B cell (primary cell): ENCODE results near the gene CLIP4. TPM values are rescaled to one million over a fixed set of nuclear protein-coding genes. Genes with fewer than 3 reads are reported as not detected.

Source experiments
- ATAC-seq: fragments of 200-7000 bp; cut with Tn5 transposase; one replicate; pipeline ENCODE4 v1.10.0; 2021; ENCODE audit warnings: low read depth, mild to moderate bottlenecking, moderate number of reproducible peaks, moderate library complexity
- CTCF ChIA-PET: fragments of 350-600 bp; sonication (Branson Sonifier 250); formaldehyde crosslinking; loops from one replicate; lab custom pipeline; 2021; ENCODE audit warnings: antibody characterized with exemption, inconsistent platforms; lab: Charles Lee
- POLR2A ChIA-PET: fragments of 350-600 bp; sonication (Branson Sonifier 250); formaldehyde crosslinking; loops from one replicate; lab custom pipeline; 2021; ENCODE audit warnings: antibody characterized with exemption; lab: Charles Lee
- DNase-seq: peaks from one replicate; pipeline ENCODE4 v3.0.0; 2013
- H2AFZ ChIP-seq: 2 replicates; pipeline ENCODE4 v1.6.1; 2012; ENCODE audit warnings: mild to moderate bottlenecking, low read depth, low read length; ENCODE audit not compliant: insufficient read depth, poor library complexity, severe bottlenecking
- H3K27ac ChIP-seq, 2 donors: 1 replicate in 1 of 2; 2 replicates in 1 of 2; pipeline ENCODE4 v1.5.1; 2012 to 2013; ENCODE audit warnings: low read length in 2 of 2, mild to moderate bottlenecking in 2 of 2, moderate library complexity in 1 of 2
- H3K27me3 ChIP-seq, 4 experiments: fragments of 200-600 bp in 1 of 4; sonication (generic) in 1 of 4; replicated peaks in 1 of 4; 1 replicate in 2 of 4; 2 replicates in 2 of 4; pipeline versions ENCODE4 v1.6.1 to v1.7.0; 2013 to 2016; ENCODE audit warnings: low read length in 3 of 4, mild to moderate bottlenecking in 2 of 4, mixed read lengths in 1 of 4, moderate library complexity in 1 of 4; ENCODE audit not compliant: insufficient read depth in 4 of 4, control insufficient read depth in 3 of 4; ENCODE audit errors: control extremely low read depth in 1 of 4
- H3K36me3 ChIP-seq, 2 experiments: replicated peaks in 1 of 2; 1 replicate in 1 of 2; 2 replicates in 1 of 2; pipeline versions ENCODE4 v1.6.1 to v1.7.1; 2013; ENCODE audit warnings: low read length in 1 of 2; ENCODE audit not compliant: insufficient read depth in 2 of 2, control insufficient read depth in 1 of 2; ENCODE audit errors: control extremely low read depth in 1 of 2, extremely low read depth in 1 of 2
- H3K4me1 ChIP-seq, 2 donors: fragments of 200-600 bp in 1 of 2; sonication (generic) in 1 of 2; 1 replicate in 1 of 2; 2 replicates in 1 of 2; pipeline versions ENCODE4 v1.5.1 to v1.6.1; 2013 to 2017; ENCODE audit warnings: low read length in 2 of 2; ENCODE audit not compliant: control insufficient read depth in 2 of 2, insufficient read depth in 2 of 2
- H3K4me2 ChIP-seq: replicated peaks from 2 replicates; pipeline ENCODE3; 2012; ENCODE audit warnings: mild to moderate bottlenecking, low read depth, low read length; ENCODE audit not compliant: poor library complexity, severe bottlenecking
- H3K4me3 ChIP-seq, 5 experiments: fragments of 200-600 bp in 1 of 5; sonication (generic) in 1 of 5; 1 replicate in 3 of 5; 2 replicates in 2 of 5; pipeline versions ENCODE4 v1.5.1 to v1.7.0; 2011 to 2016; ENCODE audit warnings: low read length in 4 of 5, mild to moderate bottlenecking in 4 of 5, low read depth in 2 of 5, control low read depth in 1 of 5, moderate library complexity in 1 of 5; ENCODE audit not compliant: insufficient read depth in 1 of 5; ENCODE audit errors: control extremely low read depth in 1 of 5, extremely low read depth in 1 of 5
- H3K79me2 ChIP-seq: fragments of 200-600 bp; sonication (generic); one replicate; pipeline ENCODE4 v1.6.0; 2016; ENCODE audit warnings: low read length; ENCODE audit not compliant: control insufficient read depth, insufficient read depth
- H3K9ac ChIP-seq: fragments of 200-600 bp; sonication (generic); 2 replicates; pipeline ENCODE4 v1.6.1; 2017; ENCODE audit warnings: mild to moderate bottlenecking, low read length, moderate library complexity
- H3K9me3 ChIP-seq, 3 donors: one replicate each; pipeline versions ENCODE4 v1.6.1 to v1.7.1; 2013; ENCODE audit warnings: low read length in 2 of 3; ENCODE audit not compliant: control insufficient read depth in 2 of 3, insufficient read depth in 1 of 3; ENCODE audit errors: control extremely low read depth in 1 of 3
- H4K20me1 ChIP-seq: 2 replicates; pipeline ENCODE4 v1.6.0; 2012; ENCODE audit warnings: mild to moderate bottlenecking, low read length; ENCODE audit not compliant: insufficient read depth, control insufficient read depth, poor library complexity, severe bottlenecking
- H3K27ac Mint-ChIP-seq: one replicate; pipeline ENCODE4 v1.8.0; 2021; ENCODE audit warnings: mixed read lengths
- H3K27me3 Mint-ChIP-seq: one replicate; pipeline ENCODE4 v1.8.0; 2021; ENCODE audit warnings: mixed read lengths
- H3K4me1 Mint-ChIP-seq: one replicate; pipeline ENCODE4 v1.8.0; 2021; ENCODE audit warnings: mixed read lengths
- H3K4me3 Mint-ChIP-seq: one replicate; pipeline ENCODE4 v1.8.0; 2021; ENCODE audit warnings: mixed read lengths
- H3K9me3 Mint-ChIP-seq: one replicate; pipeline ENCODE4 v1.8.0; 2022; ENCODE audit warnings: mixed read lengths; ENCODE audit not compliant: insufficient read depth
- EZH2 ChIP-seq: IDR thresholded peaks from 2 replicates; pipeline ENCODE4 v1.6.1; 2012; ENCODE audit warnings: borderline replicate concordance, low read depth, mild to moderate bottlenecking, moderate library complexity, low read length; ENCODE audit not compliant: insufficient read depth, poor library complexity, severe bottlenecking
- WGBS: methylation state at CpG from one replicate; pipeline ENCODE4 v1.1.5; 2013; ENCODE audit warnings: missing lambda C conversion rate; ENCODE audit not compliant: insufficient coverage; 5-methylcytosine and 5-hydroxymethylcytosine counted together
- intact Hi-C: fragments of 100-400 bp; cut with micrococcal nuclease; formaldehyde crosslinking; loops from one replicate; pipeline ENCODE4 v1.10.0; 2022
- polyA plus RNA-seq: library from polyadenylated mRNA; depleted of rRNA; stranded (reverse); fragments of >200 nt; gene quantifications from 2 replicates; pipeline ENCODE4 v1.2.3, GENCODE V29; 2012
- total RNA-seq, 2 donors: library from RNA; stranded (reverse); fragments of 120-200 nt in 1 of 2; gene quantifications; 1 replicate in 1 of 2; 2 replicates in 1 of 2; pipeline versions ENCODE4 v1.2.3 to v1.2.4, GENCODE V29; 2013 to 2022
- TF ChIP-seq, protein P1 (sequence below): fragments of 200-600 bp; IDR thresholded peaks from one replicate; pipeline ENCODE4 v1.8.0; 2022; ENCODE audit warnings: antibody characterized with exemption, mild to moderate bottlenecking

Gene CLIP4
- total and polyA plus RNA-seq, 2 donors (not counting 1 experiment from before 2014, with no cell fraction given), result 4.0 to 20.8 TPM

DNA sequence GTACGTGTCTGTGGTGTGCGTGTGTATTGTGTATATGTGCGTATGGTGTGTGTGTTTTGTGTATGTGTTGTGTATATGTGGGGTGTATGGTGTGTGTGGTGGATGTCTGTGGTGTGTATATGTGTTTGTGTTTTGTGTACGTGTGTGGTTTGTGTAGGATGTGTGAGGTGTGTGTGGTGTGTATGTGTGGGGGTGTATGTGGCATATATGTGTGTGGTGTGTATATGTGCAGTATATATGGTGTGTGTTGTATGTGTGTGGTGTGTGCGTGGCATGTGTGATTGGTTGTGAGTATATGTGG lies 101.3 kb downstream of the CLIP4 start:
- Histone ChIP-seq H3K79me2 (no peaks in the 10 kb centered on the region), H3K36me3 (no peaks in the 10 kb centered on the region), H3K27me3 (no peaks in the 10 kb centered on the region), H3K4me3 (no peak overlapping the region), H3K4me2 (no peak overlapping the region), H3K27ac (no peak overlapping the region), H3K4me1 (no peaks in the 10 kb centered on the region), H3K9ac (no peak overlapping the region), H3K9me3 (peaks cover 0 to 4% (median 0%) of the 10 kb centered on the region in 3 donors), H4K20me1 (no peaks in the 10 kb centered on the region), H2AFZ (no peak overlapping the region)
- H3K4me1 Mint-ChIP-seq, result no peaks in the 10 kb centered on the region
- H3K27ac Mint-ChIP-seq, result no peak overlapping the region
- H3K27me3 Mint-ChIP-seq, result peaks cover 4% of the 10 kb centered on the region
- ChIA-PET CTCF (no interaction called here), POLR2A (no interaction called here)
- intact Hi-C loops, result no loop called here
- DNase-seq (no peak), ATAC-seq (no peak)
- H3K9me3 Mint-ChIP-seq, result no peaks in the 10 kb centered on the region
- no peak overlapping the region for H3K4me3 Mint-ChIP-seq
- TF ChIP-seq EZH2, result no peak
- TF ChIP-seq, protein P1, sequence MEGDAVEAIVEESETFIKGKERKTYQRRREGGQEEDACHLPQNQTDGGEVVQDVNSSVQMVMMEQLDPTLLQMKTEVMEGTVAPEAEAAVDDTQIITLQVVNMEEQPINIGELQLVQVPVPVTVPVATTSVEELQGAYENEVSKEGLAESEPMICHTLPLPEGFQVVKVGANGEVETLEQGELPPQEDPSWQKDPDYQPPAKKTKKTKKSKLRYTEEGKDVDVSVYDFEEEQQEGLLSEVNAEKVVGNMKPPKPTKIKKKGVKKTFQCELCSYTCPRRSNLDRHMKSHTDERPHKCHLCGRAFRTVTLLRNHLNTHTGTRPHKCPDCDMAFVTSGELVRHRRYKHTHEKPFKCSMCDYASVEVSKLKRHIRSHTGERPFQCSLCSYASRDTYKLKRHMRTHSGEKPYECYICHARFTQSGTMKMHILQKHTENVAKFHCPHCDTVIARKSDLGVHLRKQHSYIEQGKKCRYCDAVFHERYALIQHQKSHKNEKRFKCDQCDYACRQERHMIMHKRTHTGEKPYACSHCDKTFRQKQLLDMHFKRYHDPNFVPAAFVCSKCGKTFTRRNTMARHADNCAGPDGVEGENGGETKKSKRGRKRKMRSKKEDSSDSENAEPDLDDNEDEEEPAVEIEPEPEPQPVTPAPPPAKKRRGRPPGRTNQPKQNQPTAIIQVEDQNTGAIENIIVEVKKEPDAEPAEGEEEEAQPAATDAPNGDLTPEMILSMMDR, result no peak
- WGBS, result 94% methylated on average over 5 of the region's 5 CpGs

DNA sequence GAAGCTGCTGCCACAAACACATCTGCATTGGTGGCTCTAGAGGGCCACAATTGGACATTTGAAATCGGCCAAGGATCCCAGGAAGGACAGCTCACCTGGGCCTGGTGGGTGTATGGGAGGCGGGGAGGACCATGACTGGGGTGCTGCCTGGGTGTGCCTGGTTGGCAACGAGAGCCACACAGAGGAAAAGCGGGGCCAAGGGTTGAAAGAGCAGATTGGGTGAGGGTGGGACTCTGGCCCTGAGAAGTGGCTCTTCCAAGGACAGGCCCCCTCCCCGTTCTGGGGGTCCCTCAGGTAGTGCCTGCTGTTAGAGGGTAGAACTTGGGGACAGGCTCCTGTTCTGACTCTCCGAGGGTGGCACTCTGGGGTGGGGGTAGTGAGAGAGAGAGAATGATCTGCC lies 102.9 kb downstream of the CLIP4 start:
- no peak overlapping the region for H3K27ac Mint-ChIP-seq
- intact Hi-C loops, result no loop called here
- H3K27me3 Mint-ChIP-seq, result peaks cover 4% of the 10 kb centered on the region

More for the DNA sequence above, 102.9 kb downstream of the CLIP4 start:
- H3K79me2 ChIP-seq, result no peaks in the 10 kb centered on the region
- ATAC-seq, result no peak
- H4K20me1 ChIP-seq, result no peaks in the 10 kb centered on the region
- H3K4me1 Mint-ChIP-seq, result no peaks in the 10 kb centered on the region
- H3K27ac ChIP-seq, result no peak overlapping the region
- H3K9me3 Mint-ChIP-seq, result no peaks in the 10 kb centered on the region
- no peaks in the 10 kb centered on the region for H3K4me1 ChIP-seq
- peaks cover 0 to 4% (median 0%) of the 10 kb centered on the region in 3 donors for H3K9me3 ChIP-seq
- 86% methylated on average over 4 of the region's 6 CpGs for WGBS
- ChIA-PET POLR2A (no interaction called here), CTCF (no interaction called here)
- DNase-seq, result no peak
- no peak overlapping the region for H2AFZ ChIP-seq
- no peaks in the 10 kb centered on the region for H3K27me3 ChIP-seq
- no peak overlapping the region for H3K4me2 ChIP-seq
- no peak overlapping the region for H3K4me3 ChIP-seq
- TF ChIP-seq, protein P1, result no peak
- no peak for TF ChIP-seq EZH2
- no peak overlapping the region for H3K9ac ChIP-seq
- no peaks in the 10 kb centered on the region for H3K36me3 ChIP-seq
- no peak overlapping the region for H3K4me3 Mint-ChIP-seq
